NCI-H1092 (cell line): ENCODE results near the gene INHBC.

Experiments used
- DNase-seq: peaks from one replicate; lab custom pipeline; 2025; lab: John Stamatoyannopoulos, UW

Gene INHBC

DNA sequence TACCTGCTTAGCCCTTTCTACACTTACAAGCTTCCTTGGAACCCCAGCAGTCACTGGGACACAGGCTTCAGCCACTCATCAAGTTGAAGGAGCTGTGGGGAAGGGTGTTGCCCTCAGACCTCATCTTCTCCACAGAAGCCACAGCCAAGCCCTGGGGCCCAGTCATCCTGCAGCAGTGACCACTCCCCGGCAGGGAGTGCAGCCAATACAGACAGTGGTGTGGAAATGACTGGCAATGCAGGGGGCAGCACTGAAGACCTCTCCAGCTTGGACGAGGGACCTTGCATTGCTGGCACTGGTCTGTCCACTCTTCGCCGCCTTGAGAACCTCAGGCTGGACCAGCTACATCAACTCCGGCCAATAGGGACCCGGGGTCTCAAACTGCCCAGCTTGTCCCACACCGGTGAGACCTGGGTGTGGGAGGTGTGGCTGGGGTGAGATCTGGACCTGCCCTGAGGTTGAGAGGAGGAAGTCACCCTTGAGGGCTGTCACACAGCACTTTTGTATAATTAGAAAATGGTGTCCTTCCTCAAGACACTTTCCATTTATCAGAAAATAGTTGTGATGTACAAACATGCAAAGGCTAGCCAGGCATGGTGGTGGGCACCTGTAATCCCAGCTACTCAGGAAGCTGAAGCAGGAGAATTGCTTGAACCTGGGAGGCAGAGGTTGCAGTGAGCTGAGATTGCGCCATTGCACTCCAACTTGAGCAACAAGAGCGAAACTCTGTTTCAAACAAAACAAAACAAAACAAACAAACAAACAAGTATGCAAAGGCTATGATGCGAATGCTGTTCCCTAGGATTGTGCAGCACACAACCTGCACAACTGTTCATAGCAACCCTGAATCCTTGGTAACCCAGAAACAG is 34.9 kb downstream of the INHBC start:
- no peak for DNase-seq

- DNase-seq = no peak
Observed at GRCh38 chr12:57470286-57470969, 35.8 kb downstream of the INHBC start.

DNA sequence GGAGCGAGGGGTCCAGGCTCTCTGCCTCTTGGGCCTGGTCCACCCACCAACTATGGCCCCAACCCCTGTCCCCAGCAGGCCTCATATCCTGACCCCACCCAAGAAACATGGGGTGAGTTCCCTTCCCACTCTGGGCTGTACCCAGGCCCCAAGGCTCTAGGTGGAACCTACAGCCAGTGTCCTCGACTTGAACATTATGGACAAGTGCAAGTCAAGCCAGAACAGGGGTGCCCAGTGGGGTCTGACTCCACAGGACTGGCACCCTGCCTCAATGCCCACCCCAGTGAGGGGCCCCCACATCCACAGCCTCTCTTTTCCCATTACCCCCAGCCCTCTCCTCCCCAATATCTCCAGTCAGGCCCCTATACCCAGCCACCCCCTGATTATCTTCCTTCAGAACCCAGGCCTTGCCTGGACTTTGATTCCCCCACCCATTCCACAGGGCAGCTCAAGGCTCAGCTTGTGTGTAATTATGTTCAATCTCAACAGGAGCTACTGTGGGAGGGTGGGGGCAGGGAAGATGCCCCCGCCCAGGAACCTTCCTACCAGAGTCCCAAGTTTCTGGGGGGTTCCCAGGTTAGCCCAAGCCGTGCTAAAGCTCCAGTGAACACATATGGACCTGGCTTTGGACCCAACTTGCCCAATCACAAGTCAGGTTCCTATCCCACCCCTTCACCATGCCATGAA is 36.5 kb downstream of the INHBC start:
- DNase-seq = no peak

DNA sequence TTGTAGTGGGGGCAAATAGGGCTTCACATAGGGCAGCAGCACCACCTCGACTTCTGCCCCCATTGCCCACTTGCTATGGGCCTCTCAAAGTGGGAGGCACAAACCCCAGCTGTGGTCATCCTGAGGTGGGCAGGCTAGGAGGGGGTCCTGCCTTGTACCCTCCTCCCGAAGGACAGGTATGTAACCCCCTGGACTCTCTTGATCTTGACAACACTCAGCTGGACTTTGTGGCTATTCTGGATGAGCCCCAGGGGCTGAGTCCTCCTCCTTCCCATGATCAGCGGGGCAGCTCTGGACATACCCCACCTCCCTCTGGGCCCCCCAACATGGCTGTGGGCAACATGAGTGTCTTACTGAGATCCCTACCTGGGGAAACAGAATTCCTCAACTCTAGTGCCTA is 37.1 kb downstream of the INHBC start:
- no peak for DNase-seq

- DNase-seq = no peak
Observed at GRCh38 chr12:57472391-57472790, 37.8 kb downstream of the INHBC start.

- DNase-seq = no peak
Observed at GRCh38 chr12:57473392-57473791, 38.8 kb downstream of the INHBC start.

DNA sequence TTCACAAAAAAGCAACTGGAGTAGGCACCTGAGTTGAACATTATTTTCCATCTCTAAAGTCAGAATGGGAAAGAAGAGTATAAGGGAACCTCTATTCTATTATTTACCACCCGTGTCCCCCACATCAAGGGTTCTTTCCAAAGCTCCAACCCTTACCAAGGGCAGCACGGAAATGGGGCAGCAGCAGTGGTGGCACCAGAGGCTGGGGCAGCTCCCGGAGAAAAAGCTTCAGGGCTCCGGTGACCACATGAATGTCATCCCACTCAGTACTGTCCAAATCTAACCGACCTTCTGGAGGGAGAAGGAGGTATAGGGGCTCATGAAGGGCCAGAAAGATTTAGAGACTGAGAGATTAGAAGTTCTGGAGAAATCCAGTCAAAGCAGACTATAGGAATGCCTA is 39.3 kb downstream of the INHBC start:
- DNase-seq = no peak

DNA sequence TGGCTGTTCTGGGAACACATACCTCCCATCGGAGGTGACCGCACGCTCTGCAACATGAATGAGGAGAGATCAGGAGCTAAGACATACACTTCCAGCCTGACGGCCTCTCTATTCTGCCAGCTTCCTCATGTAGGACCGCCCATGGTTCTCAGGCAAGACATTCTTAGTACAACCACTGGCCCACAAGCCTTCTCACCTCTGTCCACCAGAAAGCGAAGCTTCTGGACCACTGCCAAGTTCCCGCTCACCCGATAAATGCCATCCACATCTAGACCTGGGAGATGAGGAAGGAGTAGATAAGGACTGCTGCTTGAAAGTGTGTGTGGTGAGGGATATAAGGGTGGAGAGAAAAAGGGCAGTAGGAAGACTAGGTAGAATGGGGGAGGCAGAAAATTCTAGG is 39.8 kb downstream of the INHBC start:
- no peak for DNase-seq

GRCh38 chr12:57474862-57475261 is 40.3 kb downstream of the INHBC start:
- no peak for DNase-seq

DNA sequence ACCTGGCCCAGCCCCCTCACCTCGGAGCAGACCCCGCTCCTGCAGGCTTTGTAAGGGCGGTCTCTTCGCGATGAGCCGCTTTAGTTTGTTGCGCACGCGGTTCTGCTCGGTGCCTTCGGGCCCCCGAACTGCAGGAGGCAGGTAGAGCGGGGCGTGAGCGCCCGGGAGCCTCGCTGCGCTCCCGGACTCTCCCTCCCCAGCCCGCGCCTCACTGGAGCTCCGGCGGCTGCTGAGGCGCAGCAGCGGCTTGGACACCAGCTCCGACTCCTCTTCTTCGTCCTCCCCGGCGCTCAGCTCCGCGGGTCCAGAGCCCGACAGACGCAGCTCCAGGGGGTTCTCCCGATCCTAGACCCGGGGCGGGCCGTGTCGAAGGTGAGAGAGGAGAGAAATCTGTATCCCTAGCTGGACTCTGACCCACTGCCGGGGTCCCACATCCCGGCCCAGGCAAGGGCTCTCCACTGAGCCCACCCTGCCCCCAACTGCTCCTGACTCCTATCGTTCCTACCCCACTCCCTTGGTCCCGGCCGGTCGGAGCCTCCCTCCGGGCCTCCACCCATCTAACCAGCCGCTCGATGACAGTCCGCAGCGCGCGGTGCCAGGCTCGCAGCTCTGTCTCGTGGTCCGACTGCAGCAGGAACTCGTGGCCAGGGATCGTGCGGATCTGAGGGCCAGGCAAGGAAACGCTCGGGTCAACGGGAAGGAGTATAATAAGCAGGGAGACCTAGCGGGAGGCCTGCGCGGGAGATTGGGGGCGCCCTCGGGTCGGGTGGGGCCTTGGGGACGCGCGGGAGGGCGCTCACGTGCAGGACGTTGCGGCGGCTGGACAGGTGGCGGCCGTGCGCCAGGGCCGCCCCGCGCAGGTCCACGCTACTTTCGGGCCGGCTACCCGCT is 40.9 kb downstream of the INHBC start:
- DNase-seq = no peak

DNA sequence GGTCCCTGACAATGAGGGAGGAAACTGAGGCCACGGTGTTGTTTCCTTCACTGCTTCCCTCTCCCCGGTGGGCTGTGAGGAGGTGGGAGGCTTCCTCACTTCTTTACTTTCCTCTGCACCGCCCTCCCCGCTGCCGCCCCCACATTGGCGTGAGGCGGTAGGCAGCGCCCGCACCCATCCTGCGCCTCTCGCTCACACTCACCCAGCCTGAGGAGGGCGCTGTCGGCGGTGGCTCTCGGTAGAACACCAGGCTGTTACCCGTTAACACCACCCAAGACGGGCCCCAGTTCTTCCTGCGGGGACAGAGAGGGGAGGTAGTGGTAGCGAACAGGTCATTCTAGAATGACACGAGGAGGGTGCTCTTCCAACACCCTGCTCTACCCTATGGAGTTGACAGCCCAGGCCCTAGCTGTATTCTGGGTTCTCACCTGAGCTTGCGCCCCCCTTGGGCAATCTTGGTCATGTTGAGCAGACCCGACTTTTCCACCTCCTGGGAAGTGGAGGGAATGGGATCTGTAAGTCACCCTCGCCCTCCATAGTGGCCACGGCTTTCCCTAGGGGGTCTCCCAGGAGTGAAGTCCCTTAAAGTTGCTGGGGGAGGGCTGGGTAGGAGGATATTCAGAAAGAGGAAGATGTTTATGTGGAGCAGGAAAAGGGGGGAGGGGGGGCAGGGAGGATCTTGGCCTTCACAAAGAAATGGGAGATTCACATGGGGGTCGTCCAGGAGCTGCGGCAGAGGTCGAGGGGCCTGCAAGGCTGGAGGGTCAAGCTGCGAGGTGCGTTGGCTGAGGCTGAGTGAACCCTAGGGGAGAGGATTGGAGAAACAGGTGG is 41.8 kb downstream of the INHBC start:
- DNase-seq = no peak

DNA sequence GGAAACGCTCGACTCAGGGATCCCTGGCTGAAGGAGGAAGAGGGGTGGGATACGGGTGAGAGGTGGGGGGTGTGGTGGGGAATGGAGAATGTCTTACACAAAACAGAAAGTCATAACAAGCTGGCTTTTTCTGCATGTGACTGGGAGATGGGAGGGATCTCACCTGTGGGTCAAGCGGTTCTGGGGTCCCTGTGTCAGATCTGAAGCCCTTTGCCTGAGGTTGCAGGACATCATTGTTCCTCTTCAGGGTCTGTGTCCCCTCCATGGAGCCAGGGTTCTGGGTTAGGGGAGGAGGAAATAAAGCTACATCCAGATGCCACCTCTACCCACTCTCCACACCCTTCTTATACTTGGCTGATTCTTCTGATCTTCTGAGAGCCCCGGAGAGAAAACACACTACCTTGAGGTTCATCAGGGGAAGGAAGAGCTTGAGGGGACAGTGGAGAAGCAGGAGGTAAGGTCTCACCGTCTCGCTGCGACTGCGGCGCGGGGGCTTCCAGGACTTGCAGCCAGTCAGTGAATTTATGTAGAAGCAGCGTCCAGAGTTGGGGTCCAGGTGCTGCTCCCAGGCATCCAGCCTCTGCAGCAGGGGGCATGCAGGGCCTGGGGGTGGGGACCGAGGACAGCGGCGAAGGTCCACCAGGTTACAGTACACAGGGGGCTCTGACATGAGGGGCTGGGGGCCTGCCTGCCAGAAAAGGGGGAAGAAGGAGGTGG is 42.6 kb downstream of the INHBC start:
- DNase-seq = no peak

DNA sequence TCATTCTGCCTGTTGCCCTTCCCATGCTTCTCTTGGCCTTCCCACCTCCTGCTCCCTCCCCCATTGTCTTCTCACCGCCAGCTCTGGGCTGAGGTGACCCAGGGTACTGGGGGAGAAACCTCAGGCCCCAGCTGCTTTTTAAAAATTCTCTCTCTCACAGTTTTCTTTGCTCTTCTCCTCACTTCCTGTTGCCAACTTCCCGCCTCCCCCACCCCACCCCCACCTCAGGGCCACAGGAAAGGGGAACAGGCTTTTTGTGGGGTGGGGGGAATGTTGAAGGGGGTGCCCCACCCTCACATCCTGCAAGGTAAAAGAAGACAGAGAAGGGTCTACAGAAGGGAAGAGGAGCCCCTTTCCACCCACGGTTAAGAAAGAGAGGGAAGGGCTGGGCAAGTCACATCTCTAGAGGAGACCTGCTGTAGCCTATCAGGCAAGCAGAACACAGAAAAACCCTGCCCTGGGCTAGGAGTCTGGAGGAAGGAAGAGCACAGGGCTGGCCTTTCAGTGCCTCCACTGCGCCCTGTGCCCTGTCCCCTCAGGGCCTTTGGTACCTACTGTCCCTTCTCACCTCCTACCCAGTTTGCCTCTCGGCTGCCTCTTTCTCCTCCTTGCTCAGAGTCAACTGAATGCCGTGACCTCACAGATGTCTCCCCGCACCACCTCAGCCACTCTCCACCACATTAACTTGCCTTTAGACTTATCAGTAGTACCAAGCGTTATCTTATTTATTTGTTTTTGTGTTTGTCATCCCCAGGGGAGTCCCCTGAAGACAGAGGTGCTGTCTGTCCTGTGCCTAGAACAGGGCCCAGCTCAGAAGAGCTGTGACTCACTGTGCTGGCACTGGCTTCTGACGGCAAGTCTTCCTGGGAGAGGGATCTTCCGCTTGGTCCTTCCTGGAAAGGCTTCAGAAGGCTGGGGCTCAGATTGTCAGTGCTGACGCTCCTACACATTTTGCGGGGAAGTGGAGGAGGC is 43.4 kb downstream of the INHBC start:
- DNase-seq = no peak

DNA sequence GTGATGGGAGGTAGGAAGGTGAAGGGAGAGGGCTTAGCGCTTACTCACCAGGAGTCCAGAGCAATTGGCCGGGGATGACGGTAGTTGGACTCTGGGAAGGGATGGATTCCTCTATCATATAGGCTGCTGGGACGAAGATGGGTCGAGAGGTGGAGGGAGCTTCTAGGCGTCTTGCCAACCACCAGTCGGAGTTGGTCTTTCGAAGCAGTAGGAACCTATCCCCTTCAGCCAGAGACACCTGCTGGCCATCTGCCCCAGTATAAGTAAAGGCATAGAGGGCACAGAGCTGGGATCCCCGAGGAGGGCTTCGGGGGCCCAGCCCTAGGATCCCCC is 44.4 kb downstream of the INHBC start:
- DNase-seq = no peak

DNA sequence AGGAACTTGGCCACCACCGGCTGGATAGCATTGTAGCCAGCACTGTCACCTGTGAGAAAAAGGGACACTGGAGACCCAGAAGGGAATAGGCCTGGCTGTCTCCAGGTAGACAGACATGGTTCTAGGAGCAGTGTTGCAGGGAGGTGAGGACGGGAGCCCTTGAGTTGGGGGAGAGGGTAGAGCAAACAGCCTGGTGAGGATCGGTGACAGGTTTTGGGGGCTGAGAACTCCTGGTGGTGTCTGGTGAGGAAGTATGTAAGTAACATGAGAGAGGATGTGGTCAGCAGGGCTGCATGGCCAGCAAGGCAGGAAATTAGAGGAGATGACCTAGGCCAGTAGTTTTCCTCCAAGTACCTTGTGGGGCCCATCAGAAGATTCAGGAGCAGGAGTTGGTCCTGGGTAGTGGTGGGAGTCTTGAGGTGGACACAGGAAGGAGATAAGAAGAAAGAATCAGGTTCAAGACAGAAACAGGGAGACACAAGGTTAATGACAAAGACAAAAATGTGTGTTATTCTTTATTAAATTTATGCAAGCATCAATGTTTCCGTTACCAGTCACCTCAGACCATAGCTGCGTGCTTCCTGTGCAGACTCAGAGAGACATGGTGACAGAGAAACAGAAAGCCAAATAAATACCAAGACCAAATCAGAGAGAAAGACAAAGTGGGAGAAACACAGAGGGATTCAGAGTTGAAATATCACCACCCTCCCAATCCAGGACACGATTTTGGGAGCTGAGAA is 45.0 kb downstream of the INHBC start, which contains the start of gene ARHGAP9:
ARHGAP9 (minus strand) TSS at position 491 of the 740 bp plus-strand sequence; CDS start at position 31, 460 bp downstream.
- no peak for DNase-seq

- DNase-seq = no peak
Observed at GRCh38 chr12:57481671-57482070, 47.1 kb downstream of the INHBC start.

DNA sequence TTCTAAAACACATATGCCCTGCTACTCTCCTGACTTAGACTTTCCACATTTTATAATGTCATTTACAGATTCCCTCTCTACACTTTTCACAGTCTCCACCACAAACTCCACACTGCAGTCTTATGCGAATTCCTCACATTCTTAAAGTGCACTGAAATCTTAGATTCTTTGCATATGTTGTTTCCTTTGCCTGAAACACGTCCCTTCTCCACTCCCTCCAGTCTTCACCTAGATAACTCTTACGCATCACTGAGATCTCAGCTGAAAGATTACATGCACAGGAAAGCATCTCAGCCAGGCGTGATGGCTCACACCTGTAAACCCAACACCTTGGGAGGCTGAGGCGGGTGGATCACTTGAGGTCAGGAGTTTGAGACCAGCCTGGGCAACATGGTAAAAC is 48.9 kb downstream of the INHBC start:
- no peak for DNase-seq

- DNase-seq = no peak
Observed at GRCh38 chr12:57485695-57486094, 51.1 kb downstream of the INHBC start.
